GM19099 (cell line): ENCODE results near the gene PAX1.

ENCODE experiments used
- POLR2A ChIP-seq: IDR thresholded peaks from 3 replicates; pipeline ENCODE4 v1.6.1; 2011; ENCODE audit warnings: low read depth; ENCODE audit not compliant: insufficient read length; ENCODE audit errors: extremely low read depth

Gene PAX1

GRCh38 chr20:21767739-21768223 lies 62.3 kb downstream of the PAX1 start:
- no peak for TF ChIP-seq POLR2A
